NAMALWA (cell line): ENCODE data around the gene SNX17.
"Not testable (repeated sequence)": the region's sequence is repeated elsewhere in the genome, so short reads cannot be mapped to it uniquely, and the experiment has no call there.

ENCODE experiments used
- DNase-seq: peaks from one replicate; pipeline ENCODE4 v3.0.0-alpha.2; 2015; ENCODE audit warnings: low spot score

The SNX17 gene, protein sequence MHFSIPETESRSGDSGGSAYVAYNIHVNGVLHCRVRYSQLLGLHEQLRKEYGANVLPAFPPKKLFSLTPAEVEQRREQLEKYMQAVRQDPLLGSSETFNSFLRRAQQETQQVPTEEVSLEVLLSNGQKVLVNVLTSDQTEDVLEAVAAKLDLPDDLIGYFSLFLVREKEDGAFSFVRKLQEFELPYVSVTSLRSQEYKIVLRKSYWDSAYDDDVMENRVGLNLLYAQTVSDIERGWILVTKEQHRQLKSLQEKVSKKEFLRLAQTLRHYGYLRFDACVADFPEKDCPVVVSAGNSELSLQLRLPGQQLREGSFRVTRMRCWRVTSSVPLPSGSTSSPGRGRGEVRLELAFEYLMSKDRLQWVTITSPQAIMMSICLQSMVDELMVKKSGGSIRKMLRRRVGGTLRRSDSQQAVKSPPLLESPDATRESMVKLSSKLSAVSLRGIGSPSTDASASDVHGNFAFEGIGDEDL

GRCh38 chr2:27370026-27370815 is at the start of gene SNX17, which contains the start of gene EIF2B4:
Gene SNX17, plus strand, starts transcription at chr2:27370616. Its CDS starts 128 bp downstream, at chr2:27370744.
Gene EIF2B4, minus strand, starts transcription at chr2:27370338. Its CDS starts 24 bp downstream, at chr2:27370314.
- peak; percentile 99 for DNase-seq

GRCh38 chr2:27320958-27321543 is 49.4 kb upstream of the SNX17 start:
- no peak for DNase-seq

GRCh38 chr2:27322301-27322765 is 48.1 kb upstream of the SNX17 start:
- peak; percentile 58 for DNase-seq

DNA sequence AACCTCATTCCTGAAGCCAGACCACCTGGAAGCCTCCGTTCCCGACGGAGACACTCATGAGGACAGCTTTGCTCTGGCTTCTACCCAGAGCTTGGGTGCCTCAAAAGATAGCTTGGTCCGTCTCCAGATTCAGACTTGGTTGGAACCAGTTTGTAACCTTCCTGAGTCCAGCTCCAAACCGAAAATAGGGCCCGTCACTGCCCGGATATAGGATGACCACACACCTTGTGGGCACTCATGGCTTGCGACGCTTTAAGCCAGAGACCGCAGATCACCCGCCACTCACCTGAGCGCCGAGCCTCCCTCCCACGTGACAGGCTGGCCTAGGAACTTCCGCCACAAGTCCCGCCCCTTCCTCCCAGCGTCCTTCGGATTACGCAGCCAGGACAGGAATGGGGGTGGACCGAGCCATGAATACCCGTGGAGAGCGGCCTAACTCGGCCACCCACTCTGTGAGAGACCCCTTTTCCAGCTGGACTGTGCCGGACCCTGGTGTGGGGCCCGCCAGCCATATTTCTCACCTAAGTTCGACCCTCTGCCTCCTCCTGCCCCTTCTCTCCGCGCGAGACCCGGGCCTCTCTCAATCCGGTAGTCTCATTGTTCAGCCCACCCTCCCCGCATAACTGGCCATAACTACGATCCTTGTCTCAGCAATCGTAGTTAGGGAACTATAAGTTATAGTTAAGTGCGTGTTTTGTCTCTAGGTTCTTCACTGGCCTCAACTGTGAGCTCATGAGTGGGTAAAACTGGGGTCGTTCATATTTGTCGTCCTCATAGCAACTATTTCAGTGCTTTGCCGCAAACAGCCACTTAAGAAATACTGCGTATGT is 47.4 kb upstream of the SNX17 start, which contains the start of gene MPV17:
Gene MPV17 (minus strand): TSS at position 332 of the 830 bp plus-strand sequence. CDS start 580 bp downstream, outside the sequence.
- DNase-seq, result peak; percentile 89

DNA sequence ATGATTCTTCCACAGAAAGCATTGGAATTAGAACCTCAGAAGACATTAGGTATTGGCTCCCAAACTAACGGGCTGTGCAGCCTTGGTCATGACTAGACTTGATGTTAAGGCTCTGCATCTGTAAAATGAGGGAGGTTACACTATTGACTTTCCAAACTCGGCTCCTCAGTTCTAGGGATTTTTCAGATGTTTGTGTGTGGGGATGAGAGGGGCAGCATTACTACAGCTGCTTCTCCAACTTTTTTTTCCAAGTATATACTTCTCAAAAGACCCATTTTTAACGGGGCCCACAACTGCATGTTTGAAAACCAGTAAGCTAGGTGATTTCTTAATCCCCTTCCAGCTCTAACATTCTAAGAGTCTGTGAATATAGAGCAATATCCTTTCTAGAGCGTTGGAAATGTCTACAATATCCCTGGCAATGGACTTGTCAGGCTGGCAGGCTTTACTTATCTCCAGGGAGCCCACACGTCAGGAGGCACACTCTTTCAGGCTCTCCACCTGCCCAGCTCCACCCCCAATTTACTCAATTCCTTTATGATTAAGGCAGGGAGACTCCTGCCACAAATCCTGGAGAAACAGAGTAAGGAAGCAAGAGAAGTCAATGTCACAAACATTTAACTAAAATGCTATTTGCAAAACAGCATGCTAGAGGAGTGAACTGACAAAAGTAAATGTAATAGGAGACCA is 46.7 kb upstream of the SNX17 start:
- DNase-seq, result no peak

DNA sequence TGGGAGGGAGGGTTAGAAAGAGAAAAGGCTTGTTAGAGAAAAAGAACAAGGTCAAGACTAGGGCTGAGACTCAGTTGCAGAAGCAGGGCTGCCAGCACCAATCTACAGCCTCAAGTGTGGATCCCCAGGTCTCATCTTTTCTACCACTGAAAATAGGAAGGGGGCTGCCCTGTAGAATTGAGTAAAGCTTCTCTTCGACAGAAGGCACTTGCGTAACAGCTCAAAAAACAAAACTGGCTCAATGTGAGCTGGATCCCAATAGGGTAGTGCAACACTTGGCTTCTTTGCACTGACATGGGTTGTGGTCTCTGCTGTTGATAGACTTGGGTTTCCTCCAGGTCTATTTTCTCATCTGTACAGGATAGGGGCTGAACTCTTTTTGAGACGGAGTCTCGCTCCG is 45.7 kb upstream of the SNX17 start:
- no peak for DNase-seq

- no peak for DNase-seq
Measured at GRCh38 chr2:27335311-27335710, 35.1 kb upstream of the SNX17 start.

DNA sequence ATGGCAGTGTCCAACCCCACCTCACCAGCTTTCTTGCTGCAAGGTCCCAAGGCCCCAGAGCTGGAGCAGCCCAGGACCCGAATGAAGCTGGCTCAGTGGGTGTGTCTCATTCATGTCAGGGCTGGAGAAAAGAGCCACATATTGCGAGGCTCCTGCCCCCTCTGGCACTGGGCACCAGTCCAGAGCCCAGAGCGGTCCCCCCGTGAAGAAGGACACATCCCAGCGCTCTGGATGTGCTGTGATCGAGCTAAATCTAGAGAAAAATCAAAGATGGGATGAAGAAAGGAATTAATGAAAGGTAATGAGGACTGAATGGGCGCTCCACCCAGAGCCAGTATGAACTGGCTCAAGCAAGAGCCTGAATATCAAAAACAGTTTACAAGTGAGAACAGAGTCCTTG is 34.2 kb upstream of the SNX17 start:
- no peak for DNase-seq

GRCh38 chr2:27347641-27348040 is 22.8 kb upstream of the SNX17 start:
- DNase-seq, result no peak

DNA sequence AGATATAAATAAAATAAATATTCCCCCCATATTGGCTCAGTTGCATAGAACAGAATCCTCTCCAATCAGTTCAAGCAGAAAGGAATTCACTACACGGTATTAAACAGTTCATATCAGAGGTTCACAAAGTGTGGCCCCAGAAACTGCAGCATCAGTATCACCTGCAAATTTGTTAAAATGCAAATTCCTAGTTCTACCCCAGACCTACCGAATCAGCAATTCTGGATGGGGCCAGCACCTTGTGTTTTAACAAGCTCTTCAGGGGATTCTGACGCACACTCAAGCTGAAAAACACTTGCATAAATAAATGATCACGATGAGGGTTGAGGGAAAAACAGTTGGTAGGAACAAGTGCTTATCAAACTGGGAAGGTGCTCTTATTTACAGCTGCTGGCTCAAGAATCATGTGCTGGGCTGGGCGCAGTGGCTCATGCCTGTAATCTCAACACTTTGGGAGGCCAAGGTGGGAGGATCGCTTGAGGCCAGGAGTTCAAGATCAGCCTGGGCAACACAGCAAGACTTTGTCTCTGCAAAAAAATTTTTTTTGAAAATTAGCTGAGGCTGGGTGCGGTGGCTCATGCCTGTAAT is 20.2 kb upstream of the SNX17 start:
- no peak for DNase-seq

GRCh38 chr2:27351802-27352598 is 18.4 kb upstream of the SNX17 start:
- no peak for DNase-seq

- DNase-seq, result not testable (repeated sequence)
Measured at GRCh38 chr2:27353386-27353761, 17.0 kb upstream of the SNX17 start.

DNA sequence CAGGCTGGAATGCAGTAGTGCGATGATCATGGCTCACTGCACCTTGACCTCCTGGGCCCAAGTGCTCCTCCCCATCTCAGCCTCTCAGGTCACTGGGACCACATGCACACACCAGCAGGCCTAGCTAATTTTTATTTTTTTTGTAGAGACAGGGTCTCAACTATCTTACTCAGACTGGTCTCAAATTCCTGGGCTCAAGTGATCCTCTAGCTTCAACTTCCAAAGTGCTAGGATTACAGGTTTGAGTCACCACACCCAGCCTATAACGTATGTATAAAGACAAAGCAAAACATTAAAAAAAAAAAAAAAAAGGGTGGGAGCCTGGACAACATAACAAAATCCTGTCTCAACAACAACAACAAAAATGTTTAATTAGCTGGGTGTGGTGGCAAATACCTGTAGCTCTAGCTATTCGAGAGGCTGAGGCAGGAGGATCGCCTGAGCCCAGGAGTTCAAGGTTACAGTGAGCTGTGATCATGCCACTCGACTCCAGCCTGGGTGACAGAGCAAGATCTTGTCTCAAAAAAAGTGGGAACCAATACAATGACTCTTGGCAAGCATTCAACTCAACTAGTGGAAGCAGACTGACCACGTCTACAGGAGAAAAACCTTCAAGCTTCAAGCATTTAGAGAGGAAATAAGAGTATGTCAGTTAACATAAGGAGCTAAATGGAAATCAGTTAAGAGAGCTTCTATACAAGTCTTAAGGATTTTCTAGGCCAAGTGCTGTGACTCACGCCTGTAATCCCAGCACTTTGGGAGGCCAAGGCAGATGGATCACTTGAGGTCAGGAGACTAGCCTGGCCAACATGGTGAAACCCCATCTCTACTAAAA is 16.4 kb upstream of the SNX17 start:
- no peak for DNase-seq

GRCh38 chr2:27354597-27354927 is 15.9 kb upstream of the SNX17 start:
- DNase-seq, result no peak

GRCh38 chr2:27356056-27356381 is 14.4 kb upstream of the SNX17 start:
- peak; percentile 83 for DNase-seq

DNA sequence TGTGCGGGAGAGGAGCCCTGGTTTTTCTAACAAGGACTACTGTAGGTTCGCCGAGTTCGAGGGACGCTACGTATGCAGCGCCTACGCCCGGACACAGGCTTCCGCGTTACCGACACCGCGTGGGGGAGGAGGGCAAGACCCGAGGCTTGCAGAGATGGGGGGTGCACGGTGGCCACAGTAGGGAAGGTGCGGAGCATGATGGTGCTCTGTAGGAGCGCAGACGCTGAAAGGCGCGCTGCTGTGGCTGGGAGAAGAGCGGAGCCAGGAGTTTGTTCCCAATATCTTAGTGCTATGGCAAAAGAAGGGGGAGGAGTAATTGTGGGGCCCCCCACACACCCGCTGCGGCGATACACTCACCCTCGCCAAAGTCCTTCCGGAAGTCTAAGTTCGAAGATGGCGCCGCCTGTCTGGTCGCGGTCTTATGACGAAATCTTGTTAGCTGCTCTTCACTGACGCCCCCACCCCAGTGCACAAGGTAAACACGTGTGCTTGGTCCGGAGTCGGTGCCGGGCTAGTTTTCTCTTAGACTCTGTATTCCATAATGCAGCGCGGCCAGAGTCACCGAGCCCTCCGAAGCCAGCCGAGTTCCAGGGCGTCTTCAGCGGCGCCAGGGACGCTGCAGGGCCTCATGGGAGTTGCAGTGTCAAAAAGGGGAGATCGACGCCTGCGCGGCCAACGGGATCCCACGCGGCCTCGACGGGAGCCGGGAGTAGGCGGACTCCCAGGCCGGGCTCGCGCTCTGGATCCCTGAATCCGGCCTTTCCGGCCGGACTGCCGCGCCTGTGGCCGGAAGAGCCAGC is 13.8 kb upstream of the SNX17 start, which contains the start of gene GTF3C2:
Gene GTF3C2 (minus strand): TSS at position 383 of the 800 bp plus-strand sequence. CDS start 13,210 bp downstream, outside the sequence.
- peak; percentile 98 for DNase-seq

DNA sequence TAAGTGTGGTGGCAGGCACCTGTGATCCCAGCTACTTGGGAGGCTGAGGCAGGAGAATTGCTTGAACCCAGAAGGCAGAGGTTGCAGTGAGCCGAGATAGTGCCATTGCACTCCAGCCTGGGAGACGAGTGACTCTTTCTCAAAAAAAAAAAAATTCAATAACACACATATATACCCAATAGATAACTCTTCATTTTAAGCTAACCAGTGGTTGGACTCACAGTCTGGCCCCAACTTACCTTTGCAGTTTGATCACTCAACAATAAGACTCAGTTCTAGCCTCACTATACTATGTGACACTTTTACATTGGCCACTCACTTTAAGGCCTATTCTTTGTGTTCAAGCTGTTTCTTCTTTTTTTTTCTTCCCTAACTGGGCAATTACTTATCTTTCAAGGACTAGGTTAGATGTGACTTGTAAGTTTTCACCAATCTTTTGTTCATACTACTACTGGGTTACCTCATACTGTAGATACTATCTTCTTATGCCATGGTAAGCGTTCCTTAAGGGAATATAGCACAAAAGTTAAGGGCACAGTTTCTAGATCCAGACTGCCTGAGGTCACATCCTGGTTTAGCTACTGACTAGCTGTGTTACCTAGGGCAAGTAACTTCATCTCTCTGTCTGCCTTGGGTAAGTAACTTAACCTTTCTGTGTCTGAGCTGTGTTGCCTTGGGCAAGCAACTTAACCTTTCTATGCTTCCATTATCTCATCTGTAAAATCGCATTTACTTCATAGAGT is 7.6 kb upstream of the SNX17 start:
- no peak for DNase-seq
